GM18505 (cell line): ENCODE data around the gene RUNX3.

Experiments used
- ATAC-seq: cut with Tn5 transposase; IDR thresholded peaks from one replicate; pipeline ENCODE4 v1.9.1; 2021; ENCODE audit not compliant: unreplicated experiment
- POLR2A ChIP-seq: IDR thresholded peaks from 4 replicates; pipeline ENCODE4 v1.6.1; 2011; ENCODE audit warnings: borderline replicate concordance; ENCODE audit not compliant: insufficient read depth, insufficient read length; ENCODE audit errors: extremely low read depth

RUNX3 gene

GRCh38 chr1:24966724-24967346, 36.8 kb upstream of the RUNX3 start:
- peak; percentile 1 for TF ChIP-seq POLR2A
- no peak for ATAC-seq

- TF ChIP-seq POLR2A = peak; percentile 29
- ATAC-seq = no peak
Observed at GRCh38 chr1:24966121-24966723, 36.1 kb upstream of the RUNX3 start.

GRCh38 chr1:24965571-24965930, 35.5 kb upstream of the RUNX3 start:
- peak; percentile 4 for ATAC-seq

GRCh38 chr1:24964811-24965570, 34.9 kb upstream of the RUNX3 start:
- TF ChIP-seq POLR2A = peak; percentile 81
- peak; percentile 81 for ATAC-seq

More at GRCh38 chr1:24965571-24965930, 35.5 kb upstream of the RUNX3 start:
- no peak for TF ChIP-seq POLR2A

- no peak for TF ChIP-seq POLR2A
- ATAC-seq = no peak
Observed at GRCh38 chr1:24963943-24964693, 34.0 kb upstream of the RUNX3 start.

- no peak for ATAC-seq
- peak; percentile 19 for TF ChIP-seq POLR2A
Observed at GRCh38 chr1:24963099-24963872, 33.2 kb upstream of the RUNX3 start.

- no peak for TF ChIP-seq POLR2A
- no peak for ATAC-seq
Observed at GRCh38 chr1:24961961-24962861, 32.1 kb upstream of the RUNX3 start.

- no peak for ATAC-seq
- no peak for TF ChIP-seq POLR2A
Observed at GRCh38 chr1:24961334-24961733, 31.3 kb upstream of the RUNX3 start.

GRCh38 chr1:24960071-24960801, 30.2 kb upstream of the RUNX3 start:
- ATAC-seq = no peak
- TF ChIP-seq POLR2A = no peak

GRCh38 chr1:24959623-24959975, 29.5 kb upstream of the RUNX3 start:
- no peak for ATAC-seq
- TF ChIP-seq POLR2A = no peak
